ENCODE data around the gene ZNF536.

DNA sequence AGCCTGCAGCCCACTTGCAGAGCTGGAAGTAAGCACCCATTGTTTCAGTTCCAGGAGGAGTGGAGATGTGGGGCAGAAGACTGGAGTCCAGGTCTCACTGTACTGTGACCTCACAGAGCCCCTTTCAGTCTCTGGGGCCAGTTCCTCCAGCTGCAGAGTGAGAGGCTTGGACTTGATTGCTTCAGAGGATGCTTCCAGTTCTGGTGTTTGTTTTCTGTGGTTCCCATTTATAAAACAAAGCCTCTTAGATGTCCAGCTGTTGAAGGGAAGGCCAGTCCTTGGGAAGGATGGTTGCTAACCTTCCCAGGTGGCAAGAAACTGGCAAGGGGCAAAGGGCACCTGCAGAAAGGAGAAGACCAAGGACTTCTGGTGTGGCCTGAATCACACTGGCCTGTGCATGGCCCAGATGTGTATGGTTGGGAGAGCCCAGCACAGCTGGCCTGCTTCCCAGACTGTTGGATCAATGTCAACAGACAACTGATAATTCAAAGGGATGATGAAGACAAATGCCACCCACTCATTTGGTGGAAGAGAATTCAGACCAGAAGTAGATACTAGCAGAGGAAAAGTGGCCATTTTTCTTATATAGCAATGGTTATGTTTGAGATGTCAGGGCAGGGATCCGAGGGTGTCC is 218.5 kb downstream of the ZNF536 start:
- TF ChIP-seq CTCF (IDR thresholded peaks at IDR 0.05) (no peak), ZFX (IDR thresholded peaks at IDR 0.05; ENCODE audit: borderline replicate concordance) (no peak)
